Prostate gland (tissue), 2 donors: Measurements from ENCODE around the gene DRC7.

Experiments
- CTCF ChIP-seq, 4 experiments: fragments of 200-600 bp in 2 of 4; fragments of 450-650 bp in 2 of 4; sonication (generic) in 2 of 4; IDR thresholded peaks; 1 replicate in 3 of 4; 2 replicates in 1 of 4; pipeline ENCODE4 v1.5.1; 2016 to 2019; ENCODE audit warnings: antibody characterized with exemption in 4 of 4, mild to moderate bottlenecking in 2 of 4, moderate library complexity in 2 of 4
- POLR2A ChIP-seq: fragments of 450-650 bp; IDR thresholded peaks from one replicate; pipeline ENCODE4 v1.6.1; 2016; ENCODE audit warnings: antibody characterized with exemption, mild to moderate bottlenecking
- POLR2AphosphoS5 ChIP-seq: sonication (generic); formaldehyde crosslinking; IDR thresholded peaks from one replicate; pipeline ENCODE4 v1.6.1; 2017; ENCODE audit warnings: antibody characterized with exemption

- TF ChIP-seq POLR2A = no peak
- TF ChIP-seq CTCF (IDR thresholded peaks at IDR 0.05) = no peak
- TF ChIP-seq POLR2AphosphoS5 = no peak
Measured at GRCh38 chr16:57704011-57704904, 9.7 kb downstream of the DRC7 start.
